NCI-H146 (cell line): ENCODE measurements around the gene VWA2.
A peak's percentile ranks its signal among the peaks of the same experiment; 100 is the strongest.
"Not testable (repeated sequence)": the region's sequence is repeated elsewhere in the genome, so short reads cannot be mapped to it uniquely, and the experiment has no call there.

Source experiments
- DNase-seq: peaks from one replicate; lab custom pipeline; 2025; lab: John Stamatoyannopoulos, UW

VWA2 gene

DNA sequence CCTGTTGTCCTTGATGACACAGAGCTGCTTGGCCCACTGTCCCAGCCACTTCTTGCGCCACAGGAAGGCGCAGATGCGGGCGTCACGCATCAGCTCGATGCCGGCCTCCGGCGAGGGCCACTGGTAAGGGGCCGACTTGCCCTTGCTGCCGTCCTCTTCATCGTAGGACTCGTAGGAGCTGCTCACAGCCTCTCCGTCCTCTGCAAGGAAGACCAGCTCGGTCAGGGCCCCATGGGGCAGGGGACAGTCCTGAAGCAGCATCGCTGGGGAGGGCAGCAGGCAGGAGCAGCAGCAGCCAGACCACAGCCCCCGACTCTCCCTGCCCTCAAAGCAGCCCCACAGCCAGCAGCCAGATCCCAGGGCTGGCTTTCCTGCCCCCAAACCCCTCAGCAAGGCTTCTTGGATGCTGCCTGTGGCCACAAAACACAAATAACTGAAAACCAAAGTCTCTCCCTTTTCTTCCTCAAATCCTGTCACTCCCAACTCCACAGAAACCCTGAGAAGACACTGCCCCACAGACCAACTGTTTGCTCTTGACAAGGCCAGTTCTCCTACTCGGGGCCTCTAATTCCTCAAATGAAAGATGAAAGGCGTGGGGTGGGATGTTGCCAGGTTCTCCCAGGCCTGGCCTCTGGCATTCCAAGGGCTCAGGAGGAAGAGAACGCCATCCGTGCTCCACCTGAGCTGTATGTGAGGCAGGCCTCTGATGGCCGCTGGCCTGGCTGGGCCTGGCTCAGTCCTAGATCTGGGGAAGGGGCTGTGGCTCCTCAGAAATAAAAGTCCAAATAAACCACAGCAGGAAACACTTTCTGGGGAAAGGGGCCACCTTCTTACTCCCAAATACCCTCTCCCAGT lies 76.7 kb downstream of the VWA2 start:
- no peak for DNase-seq

DNA sequence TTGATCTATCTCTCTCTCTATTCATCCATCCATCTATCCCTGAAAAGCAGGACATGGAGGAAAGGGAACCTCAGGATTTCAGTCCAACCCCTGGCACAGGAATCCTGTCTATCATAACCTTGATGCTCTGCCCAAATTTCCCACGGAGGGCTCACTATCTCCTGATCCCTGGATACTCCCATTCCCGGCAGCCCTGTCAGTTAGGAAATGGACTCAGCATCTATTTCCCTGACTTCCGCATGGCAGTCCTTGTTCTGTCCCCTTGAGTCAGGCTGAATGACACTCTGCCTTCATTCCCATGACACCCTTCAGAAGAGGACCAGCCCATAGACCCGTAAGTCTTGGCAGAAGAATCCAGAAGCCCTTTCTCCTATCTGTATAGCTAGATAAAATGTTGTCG lies 77.7 kb downstream of the VWA2 start:
- no peak for DNase-seq

DNA sequence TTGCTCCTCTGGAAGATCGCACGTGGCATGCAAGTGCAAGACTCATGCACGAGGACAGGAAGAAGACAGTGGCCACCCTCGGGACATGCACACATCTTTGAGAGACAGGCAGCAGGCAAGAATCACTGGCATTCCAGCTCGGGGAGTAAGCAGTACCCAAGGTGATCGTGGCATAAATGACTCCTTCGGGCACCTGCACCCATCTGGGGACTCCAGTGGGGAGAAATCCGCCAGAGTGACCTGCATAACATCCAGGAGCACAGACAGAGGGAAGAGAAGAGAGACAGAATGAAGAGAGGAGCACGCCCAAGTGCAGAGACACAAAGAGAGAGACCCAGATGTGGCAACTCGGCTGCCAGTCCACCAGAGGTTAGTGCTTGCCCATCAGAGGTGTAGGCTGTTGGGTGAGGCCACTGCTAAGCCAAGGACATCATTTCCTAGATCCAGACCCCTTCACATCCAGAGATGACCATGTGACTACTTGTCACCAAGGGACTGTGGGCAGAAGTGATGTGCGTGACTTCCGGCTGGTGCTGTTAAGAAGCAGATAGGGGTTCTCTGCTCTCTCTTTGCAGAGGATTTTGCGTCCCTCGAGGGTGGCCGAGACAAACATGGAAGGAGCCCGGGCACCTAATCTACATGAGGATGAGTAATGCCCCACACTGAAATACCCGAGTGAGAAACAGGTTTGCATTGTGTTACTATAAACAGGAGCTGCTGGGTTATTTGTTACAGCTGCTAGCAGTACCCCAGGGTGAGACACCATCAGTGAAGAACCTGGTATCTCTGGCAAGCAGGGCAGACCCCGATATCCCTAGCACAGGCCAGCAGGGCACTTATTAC lies 80.6 kb downstream of the VWA2 start:
- DNase-seq = no peak

DNA sequence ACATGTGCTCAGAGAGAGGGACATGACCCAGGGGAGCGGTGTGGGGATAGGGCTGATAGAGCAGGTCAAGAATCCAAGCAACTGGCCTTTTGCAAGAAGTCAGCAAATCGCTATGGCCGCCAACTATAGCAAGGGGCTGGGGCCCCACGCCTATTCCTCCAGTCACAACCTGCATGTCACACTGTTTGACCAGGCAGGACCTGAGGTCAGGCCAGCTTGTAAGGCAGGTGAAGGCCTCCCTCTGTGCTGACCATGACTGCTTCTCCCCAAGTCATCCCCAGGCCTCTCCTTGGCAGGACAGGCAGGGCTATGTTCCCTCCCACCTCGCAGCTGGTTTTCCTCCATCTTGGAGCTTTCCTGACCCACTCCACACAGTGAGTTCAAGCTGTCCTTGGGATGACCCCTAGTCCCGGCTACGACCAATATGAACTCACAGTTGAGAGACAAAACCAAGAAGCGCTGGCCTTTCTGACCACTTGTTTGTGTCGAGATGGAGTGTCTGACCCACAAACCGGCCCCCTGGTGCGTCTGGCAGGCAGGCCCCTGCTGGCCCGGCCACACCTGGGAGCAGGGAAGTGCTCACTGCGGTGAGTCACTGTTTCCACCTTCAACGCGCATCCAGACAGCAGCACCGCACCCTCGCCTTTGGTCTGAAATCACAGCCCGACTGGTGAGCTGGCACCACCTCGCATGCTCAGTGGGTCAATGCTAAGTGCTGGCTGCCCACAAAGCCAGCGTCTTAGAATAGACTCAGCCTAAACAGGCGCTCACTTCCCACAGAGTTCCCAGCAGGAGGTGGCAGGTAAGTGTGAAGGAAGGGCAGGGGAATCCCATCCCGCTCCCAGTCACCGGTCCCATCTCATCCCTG lies 81.4 kb downstream of the VWA2 start:
- DNase-seq = peak; percentile 79

DNA sequence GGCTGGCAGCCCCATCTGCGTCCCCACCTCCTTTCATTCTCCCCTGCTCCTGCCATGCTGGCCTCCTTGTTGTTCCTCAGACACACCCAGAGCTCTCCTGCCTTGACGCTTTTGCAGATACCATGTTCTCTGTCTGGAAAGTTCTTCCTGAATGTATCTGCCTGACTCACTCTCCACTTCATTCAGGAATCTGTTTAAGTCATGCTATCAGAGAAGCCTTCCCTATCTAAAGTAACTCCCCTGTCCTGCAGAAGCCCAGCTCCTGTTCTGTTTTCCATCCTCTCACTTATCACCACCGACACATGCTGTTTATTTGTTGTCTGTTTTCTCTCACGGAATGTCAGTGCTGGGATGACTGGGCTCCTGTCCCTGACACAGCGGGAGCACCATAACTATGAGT lies 83.3 kb downstream of the VWA2 start:
- no peak for DNase-seq

DNA sequence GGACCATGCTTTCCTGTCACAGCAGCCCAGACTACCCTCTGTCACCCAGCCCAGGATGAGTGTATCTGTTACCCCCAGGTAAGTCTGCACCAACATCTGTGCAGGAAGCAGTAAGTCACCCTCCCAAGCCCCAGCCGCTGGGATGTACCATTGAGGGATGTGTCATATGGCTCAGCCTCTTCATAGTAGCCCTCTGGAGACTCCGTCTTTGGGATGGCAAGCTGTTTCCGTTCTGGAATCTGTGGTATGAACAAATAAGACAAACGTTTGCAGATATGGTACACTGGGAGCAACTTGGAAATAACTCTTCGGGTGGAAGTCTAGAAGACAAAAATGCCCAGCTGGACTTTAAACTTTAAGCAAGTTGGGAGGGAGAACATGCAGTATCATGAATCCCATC lies 84.0 kb downstream of the VWA2 start:
- no peak for DNase-seq

DNA sequence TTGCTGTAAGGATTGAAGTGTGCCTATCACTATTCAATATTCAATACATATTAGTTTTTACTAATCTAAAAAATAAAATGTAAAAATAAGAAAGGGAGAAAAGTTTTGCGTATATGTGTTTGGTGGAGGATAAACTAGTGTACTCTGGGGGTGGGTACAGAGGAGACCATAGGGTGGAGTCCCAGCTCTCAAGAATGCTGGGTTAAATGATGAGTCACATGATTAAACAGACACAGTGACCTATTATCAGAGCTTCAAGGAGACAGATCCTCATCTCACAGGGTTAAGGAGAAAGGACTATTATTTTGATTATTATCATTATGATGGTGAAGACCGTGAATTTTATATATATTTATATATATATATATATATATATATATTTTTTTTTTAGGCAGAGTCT lies 87.7 kb downstream of the VWA2 start:
- no peak for DNase-seq

DNA sequence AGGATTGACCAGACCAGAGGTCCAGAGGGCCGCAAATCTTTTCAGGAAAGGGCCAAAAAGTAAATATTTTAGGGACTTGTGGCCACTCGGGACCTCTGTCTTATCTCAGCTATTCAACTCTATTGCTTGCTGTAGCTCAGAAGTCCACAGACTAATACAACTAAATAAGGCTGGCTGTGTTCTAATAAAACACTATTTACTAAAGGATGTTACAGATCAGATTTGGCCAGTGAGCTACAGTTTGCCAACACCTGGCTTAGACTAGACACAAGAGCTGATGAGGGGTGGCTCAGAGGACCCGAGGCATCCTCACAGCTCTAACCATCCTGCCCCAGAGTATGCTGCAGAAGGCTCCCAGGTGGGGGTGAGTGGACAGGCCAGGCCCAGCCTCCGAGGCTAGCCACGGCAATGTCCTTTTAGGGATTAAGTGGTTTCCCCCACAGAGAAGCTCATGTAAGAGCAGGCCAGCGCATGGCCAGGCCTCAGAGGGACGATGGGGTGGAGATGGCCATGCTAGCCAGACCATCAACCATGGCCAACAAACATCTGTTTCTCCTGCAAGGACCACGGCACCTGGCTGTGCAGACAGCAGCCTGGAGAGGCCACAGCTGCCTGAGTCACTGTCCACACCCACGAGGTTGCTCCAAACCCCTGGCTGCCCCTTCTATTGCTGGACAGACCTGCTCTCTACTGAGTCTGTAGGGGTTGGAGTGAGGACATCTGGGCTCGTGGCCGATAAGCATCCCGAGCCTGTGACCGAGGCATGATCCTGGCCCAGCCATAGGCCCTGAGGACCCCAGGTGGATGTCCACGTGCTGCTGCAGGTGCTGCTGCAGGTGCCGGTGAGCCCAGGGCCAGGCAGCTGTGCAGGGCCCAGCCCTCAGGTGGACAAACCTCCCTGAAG lies 88.7 kb downstream of the VWA2 start:
- no peak for DNase-seq

DNA sequence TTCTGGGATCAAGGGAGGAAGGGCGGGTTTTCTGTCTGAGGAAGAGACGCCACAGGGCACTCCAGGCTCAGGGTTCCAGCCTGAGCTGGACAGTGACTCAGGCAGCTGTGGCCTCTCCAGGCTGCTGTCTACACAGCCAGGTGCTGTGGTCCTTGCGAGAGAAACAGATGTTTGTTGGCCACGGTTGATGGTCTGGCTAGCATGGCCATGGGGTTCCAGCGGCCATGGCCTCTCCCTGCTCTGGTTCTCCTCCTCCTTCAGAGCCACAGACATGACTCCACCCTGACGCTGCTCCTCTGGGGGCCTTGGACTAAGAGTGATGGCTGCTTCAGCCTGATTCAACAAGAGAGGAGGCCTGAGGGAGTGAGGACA lies 89.4 kb downstream of the VWA2 start:
- no peak for DNase-seq

DNA sequence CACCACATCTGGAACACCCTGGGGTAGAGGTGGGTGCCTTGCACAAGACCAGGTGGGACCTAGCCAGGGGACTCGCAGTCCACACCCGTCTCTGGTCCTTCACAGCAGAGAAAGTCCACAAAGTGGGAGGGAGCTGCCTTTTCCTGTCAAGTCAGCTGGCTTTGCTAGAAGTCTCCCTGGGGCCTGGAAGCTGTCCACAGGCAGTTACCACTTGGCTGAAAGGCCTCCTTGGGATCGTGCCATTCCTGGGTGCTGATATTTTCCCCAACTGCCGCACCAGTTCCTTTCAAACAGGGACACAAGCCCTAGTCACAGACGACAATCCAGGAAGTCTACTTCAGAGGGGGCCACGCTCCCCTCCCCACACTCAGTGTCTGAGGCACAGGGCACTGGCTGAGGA lies 89.8 kb downstream of the VWA2 start:
- no peak for DNase-seq

DNA sequence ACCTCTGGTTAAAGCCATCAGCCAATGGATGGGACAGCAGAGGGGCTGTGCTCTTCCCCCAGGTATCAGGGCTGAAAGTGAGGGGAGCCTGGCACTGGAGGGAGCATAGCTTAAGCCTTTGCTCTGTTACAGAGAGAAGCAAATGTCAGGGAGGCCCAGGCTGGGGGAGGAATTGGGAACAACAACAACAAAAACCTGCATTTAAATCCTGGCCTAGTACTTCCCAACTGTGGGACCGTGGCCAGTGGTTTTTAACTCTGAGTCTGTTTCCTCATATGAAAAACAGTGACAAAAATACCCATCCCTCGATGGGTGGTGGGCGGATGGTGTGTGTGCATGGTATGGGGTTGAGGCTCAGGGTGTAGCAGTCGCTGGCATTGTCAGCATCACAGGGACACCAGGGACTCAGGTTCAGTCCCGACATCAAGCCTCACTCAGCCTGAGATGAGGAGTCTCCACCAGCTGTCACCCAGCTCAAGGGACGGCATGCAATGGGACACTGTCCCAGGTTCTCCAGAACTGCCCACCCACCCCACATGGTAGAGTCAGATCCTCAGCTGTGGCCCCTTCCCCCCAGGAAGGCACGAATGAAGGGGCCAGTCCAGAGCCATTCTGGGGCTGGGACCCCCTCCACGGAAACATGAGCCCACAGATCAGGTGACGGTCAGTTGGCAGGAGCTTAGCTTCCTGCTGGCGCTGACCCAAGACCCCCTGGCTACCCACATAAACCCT lies 90.7 kb downstream of the VWA2 start:
- DNase-seq = no peak

DNA sequence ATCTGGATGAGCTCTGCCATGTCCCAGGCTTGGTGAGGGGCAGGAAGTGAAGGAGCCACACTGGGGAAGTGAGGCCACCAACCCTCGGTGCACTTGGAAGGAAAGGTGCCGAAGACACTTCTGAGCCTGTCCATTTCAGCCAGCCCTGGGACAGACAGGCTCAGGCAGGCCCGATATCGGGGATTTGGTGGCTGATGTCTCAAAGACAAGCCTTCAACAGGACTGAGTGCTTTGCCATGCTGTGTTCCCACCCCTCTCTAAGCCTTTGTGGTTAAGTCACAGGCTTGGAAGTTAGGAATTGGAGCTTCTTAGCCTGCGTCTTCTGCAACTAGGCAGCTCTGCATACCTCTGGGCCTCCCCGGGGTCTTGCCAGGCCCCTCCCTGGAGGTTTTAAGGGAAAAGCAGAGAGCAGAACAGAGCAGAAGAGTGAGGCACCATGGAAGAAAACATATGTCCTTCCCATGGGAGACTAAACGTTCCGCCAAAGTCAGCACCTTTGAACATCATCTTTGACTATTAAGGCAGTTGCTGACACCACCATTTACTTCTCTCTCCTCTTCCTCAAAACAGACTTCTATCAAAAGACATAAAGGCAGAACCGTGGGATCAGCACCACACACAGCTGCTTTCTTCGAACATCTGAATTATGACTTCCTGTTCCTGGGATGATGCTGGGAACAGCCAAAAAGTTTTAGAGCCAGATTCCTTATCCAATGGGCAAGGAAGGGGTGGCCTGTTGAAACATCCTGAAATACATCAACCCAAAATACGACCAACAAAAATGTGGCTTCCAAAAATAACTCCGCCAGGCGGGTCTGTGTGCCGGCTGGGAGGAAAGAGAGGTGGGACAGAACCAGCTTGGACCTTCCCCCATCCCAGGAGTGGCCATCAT lies 93.5 kb downstream of the VWA2 start:
- no peak for DNase-seq

DNA sequence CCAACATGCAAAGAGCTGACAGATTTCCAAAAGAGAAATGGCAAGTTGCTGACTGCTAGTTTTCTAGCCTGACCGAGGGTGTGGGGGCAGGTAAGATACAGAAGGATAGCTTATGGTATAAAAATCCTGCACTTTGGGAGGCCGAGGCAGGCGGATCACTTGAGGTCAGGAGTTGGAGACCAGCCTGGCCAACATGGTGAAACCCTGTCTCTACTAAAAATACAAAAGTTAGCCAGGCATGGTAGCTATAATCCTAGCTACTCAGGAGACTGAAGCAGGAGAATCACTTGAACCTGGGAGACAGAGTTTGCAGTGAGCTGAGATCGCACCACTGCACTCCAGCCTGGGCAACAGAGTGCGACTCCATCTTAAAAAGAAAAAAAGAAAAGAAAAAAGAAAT lies 94.4 kb downstream of the VWA2 start:
- not testable (repeated sequence) for DNase-seq

DNA sequence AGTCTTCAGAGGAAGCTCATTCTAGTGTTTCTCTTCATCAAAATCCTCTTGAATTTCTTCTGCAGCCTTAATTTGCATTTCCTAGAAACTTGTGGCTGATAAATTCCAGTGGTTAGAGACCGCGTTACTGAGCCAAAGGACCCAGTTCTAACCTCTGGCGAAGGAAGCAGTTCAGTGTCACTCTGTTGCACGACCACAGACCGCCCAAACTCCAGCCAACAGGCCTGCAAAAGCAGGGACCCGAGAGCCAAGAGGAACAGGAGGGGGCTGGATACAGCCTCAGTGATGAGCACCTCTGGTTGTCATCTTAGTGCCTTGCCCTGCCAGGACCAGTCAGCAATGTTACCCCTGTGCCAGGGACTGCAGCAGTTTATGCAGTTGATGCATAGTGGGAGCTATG lies 95.2 kb downstream of the VWA2 start:
- DNase-seq = no peak

DNA sequence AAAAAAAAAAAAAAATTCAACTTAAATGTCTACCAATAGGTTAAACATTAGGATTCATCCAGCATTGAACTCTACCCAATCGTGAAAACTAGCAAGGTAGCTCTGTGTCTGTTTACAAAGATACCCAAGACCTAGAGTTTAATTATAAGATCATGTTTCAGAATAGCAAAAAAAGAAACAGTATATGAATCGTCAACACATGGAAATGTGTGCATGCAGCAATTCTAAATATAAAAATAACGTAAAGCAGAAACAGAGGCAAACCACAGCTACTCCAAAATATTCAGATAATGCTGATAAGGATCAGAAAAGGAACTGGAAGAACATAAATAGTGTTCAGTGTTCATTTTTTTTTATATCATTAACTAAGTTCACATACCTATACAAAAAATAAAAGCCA lies 96.6 kb downstream of the VWA2 start:
- DNase-seq = no peak

DNA sequence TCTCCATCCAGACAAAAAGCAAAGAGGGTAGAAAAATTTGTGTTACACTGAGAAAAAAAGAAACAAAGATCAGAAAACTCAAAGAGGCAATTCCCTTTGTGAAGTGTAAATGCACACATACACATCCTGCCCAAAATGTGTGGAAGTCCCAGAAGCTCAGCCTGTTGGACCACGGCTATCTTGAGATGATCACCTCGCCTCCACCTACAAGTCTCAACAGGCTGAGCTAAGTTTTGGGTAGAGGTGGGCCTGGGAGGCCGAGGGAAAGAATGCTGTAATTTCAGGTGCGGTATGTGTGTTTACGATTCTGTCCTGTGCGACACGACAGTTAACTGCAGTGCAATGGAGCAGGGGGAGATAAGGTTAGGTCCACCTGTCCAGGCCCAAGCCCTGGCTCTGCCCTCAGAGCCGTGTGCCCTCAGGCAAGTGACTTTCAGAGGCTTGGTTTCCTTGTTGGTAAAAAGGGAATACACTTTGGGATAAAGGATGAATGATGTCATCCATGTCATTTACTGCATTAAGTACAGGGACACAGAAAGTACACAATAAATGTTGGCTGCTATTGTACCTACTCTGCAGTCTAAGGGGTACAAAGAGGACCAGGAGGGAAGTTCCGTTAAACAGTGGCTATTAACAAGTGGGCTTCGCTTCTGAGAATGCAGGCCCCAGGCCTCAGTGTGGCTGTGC lies 97.9 kb downstream of the VWA2 start:
- peak; percentile 72 for DNase-seq

DNA sequence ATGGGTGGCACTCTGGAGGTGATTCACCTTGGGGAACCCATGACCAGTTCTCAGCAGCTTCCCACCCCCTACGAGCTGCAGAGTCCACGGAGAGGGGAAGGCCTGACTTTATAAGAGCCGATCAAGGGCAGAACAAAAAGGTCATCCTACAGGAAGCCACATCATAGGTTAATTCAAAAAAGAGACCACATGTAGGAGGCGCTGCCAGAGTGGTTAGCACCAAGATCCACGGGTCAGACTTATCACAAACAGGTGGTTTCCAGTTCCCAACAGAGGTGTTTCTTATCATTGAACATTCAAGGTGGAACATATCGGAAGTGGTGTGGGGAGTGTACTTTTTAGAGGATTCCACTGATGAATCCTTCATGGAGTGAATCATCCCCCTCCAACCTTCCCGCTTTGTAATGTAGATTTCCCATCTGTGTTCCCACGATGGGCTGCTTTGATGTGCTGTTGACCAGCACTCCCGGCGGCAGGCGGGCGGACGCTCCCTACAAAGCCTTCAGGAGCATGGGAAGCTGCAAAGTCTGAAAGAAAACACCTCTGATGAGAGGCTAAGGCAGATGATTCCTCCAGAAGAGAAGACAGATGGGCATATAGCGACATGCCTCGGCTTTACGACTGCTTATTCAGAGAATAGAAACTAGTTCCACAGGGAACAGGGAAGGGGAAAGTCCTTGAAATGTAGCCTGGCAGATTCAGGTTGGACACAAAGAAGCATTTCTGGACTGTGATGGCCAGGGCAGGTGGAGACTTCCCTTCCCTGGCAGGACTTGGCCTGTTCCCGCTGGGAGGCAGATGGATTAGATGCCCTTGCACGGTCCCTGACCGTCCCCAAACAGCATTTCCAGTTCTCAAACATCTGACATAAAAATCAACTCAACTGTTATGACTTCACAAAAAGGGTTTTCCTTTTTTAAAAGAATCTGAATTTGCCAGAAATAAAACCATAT lies 98.7 kb downstream of the VWA2 start:
- DNase-seq = no peak

DNA sequence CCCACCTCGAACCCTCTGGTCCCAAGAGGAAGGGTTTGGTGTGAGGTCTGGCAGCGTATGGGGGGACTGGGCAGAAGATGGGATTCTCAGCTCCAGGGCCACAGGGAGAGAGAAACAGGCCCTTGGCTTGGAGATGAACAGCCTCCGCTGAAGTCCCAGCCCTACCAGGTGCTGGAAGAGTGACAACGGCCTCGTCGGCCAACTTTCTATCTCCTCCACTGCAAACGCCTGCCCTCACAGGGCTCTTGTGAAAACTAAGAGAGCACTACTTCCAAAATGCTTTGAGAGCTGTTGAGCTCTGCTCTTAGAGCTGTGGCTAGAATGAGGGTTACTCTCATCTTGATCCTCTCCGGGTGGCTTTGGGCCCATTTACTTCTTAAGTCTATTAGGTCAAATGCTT lies 101.8 kb downstream of the VWA2 start:
- DNase-seq = no peak
